Brain microvascular endothelial cell (primary cell): Measurements from ENCODE around the gene CTSE.
"Not testable (repeated sequence)": the region's sequence is repeated elsewhere in the genome, so short reads cannot be mapped to it uniquely, and the experiment has no call there.

Experiments
- DNase-seq: peaks from one replicate; pipeline ENCODE4 v3.0.0-alpha.2; 2020
- H3K27ac ChIP-seq: fragments of 250-450 bp; sonication (Bioruptor Pico); 2 replicates; pipeline ENCODE4 v1.5.1; 2020; ENCODE audit warnings: mild to moderate bottlenecking, moderate library complexity
- H3K27me3 ChIP-seq: fragments of 250-450 bp; sonication (Bioruptor Pico); replicated peaks from 2 replicates; pipeline ENCODE4 v1.5.1; 2020; ENCODE audit warnings: mild to moderate bottlenecking
- H3K36me3 ChIP-seq: fragments of 250-450 bp; sonication (Bioruptor Pico); replicated peaks from 2 replicates; pipeline ENCODE4 v1.5.1; 2020; ENCODE audit warnings: mild to moderate bottlenecking
- H3K4me3 ChIP-seq: 2 replicates; pipeline ENCODE4 v1.5.1; 2011; ENCODE audit warnings: low read depth, mild to moderate bottlenecking, control low read depth, low read length, moderate library complexity
- CTCF ChIP-seq: IDR thresholded peaks from 2 replicates; pipeline ENCODE4 v1.5.1; 2011; ENCODE audit warnings: low read depth, mild to moderate bottlenecking, moderate library complexity, low read length, control low read depth, inconsistent platforms; ENCODE audit errors: missing control alignments
- in situ Hi-C: cut with HindIII; loops from 2 replicates; pipeline ENCODE4 v1.10.0; 2017; ENCODE audit warnings: low sequenced_read_pairs, low pct_ligation_motif_present

The CTSE gene

GRCh38 chr1:206055069-206055625 is 31.5 kb upstream of the CTSE start:
- H3K36me3 ChIP-seq, H3K27me3 ChIP-seq, H3K27ac ChIP-seq, DNase-seq, in situ Hi-C loops, H3K4me3 ChIP-seq: not testable (repeated sequence)

GRCh38 chr1:206053616-206054015 is 29.9 kb upstream of the CTSE start:
- H3K27me3 ChIP-seq, H3K4me3 ChIP-seq, DNase-seq, in situ Hi-C loops, H3K27ac ChIP-seq, H3K36me3 ChIP-seq: not testable (repeated sequence)

- in situ Hi-C loops, H3K4me3 ChIP-seq, H3K27ac ChIP-seq, DNase-seq, H3K27me3 ChIP-seq, H3K36me3 ChIP-seq: not testable (repeated sequence)
Observed at GRCh38 chr1:206052919-206053610, 29.4 kb upstream of the CTSE start, which contains the start of gene RHEX. Gene RHEX, plus strand, starts transcription at chr1:206053173. Its CDS starts 44,656 bp downstream, at chr1:206097829.

- H3K36me3 ChIP-seq, in situ Hi-C loops, H3K27ac ChIP-seq, H3K27me3 ChIP-seq, H3K4me3 ChIP-seq, DNase-seq: not testable (repeated sequence)
Observed at GRCh38 chr1:206052231-206052865, 28.7 kb upstream of the CTSE start.

GRCh38 chr1:206050655-206051235 is 27.1 kb upstream of the CTSE start:
- Histone ChIP-seq H3K27me3 (peaks cover 7% of the 10 kb centered on the region), H3K36me3 (no peaks in the 10 kb centered on the region), H3K4me3 (no peak overlapping the region), H3K27ac (no peak overlapping the region)
- in situ Hi-C loops = no loop called here
- DNase-seq = no peak
- no peak for TF ChIP-seq CTCF

GRCh38 chr1:206049919-206050600 is 26.4 kb upstream of the CTSE start:
- peaks cover 7% of the 10 kb centered on the region for H3K27me3 ChIP-seq
- DNase-seq = no peak
- no peak overlapping the region for H3K27ac ChIP-seq
- in situ Hi-C loops = no loop called here
- TF ChIP-seq CTCF = no peak
- no peak overlapping the region for H3K4me3 ChIP-seq
- no peaks in the 10 kb centered on the region for H3K36me3 ChIP-seq

GRCh38 chr1:206049293-206049692 is 25.6 kb upstream of the CTSE start:
- Histone ChIP-seq H3K27me3 (peaks cover 7% of the 10 kb centered on the region), H3K27ac (no peak overlapping the region), H3K4me3 (no peak overlapping the region), H3K36me3 (no peaks in the 10 kb centered on the region)
- in situ Hi-C loops = no loop called here
- DNase-seq = no peak
- TF ChIP-seq CTCF = no peak
